WERI-Rb-1 (cell line): ENCODE data around the gene P2RX2.

Experiments
- DNase-seq: peaks from one replicate; pipeline ENCODE4 v3.0.0-alpha.2; 2020
- H3K27ac ChIP-seq: fragments of 250-450 bp; sonication (Bioruptor Pico); 2 replicates; pipeline ENCODE4 v1.5.1; 2020; ENCODE audit warnings: mild to moderate bottlenecking, moderate library complexity
- H3K27me3 ChIP-seq: fragments of 250-450 bp; sonication (Bioruptor Pico); 2 replicates; pipeline ENCODE4 v1.5.1; 2021; ENCODE audit warnings: mild to moderate bottlenecking, low read depth, moderate library complexity; ENCODE audit not compliant: insufficient read depth, severe bottlenecking
- H3K36me3 ChIP-seq: fragments of 250-450 bp; sonication (Bioruptor Pico); 2 replicates; pipeline ENCODE4 v1.5.1; 2020; ENCODE audit warnings: mild to moderate bottlenecking, moderate library complexity
- H3K4me3 ChIP-seq: 2 replicates; pipeline ENCODE4 v1.5.1; 2011; ENCODE audit warnings: low read depth, mild to moderate bottlenecking, control low read depth, low read length
- H3K9me3 ChIP-seq: fragments of 250-450 bp; sonication (Bioruptor Pico); 2 replicates; pipeline ENCODE4 v1.5.1; 2021; ENCODE audit warnings: mild to moderate bottlenecking, moderate library complexity; ENCODE audit not compliant: severe bottlenecking
- TF ChIP-seq, protein P1 (sequence below): IDR thresholded peaks from 2 replicates; pipeline ENCODE4 v1.5.1; 2011; ENCODE audit warnings: low read depth, mild to moderate bottlenecking, control low read depth, inconsistent platforms, low read length

The P2RX2 gene

GRCh38 chr12:132623072-132623869 is 4.7 kb downstream of the P2RX2 start:
- Histone ChIP-seq H3K36me3 (peaks cover 46% of the 10 kb centered on the region), H3K9me3 (no peaks in the 10 kb centered on the region), H3K27ac (peak overlapping the region; percentile 16; the same call in 1 of the 2 replicates)

DNA sequence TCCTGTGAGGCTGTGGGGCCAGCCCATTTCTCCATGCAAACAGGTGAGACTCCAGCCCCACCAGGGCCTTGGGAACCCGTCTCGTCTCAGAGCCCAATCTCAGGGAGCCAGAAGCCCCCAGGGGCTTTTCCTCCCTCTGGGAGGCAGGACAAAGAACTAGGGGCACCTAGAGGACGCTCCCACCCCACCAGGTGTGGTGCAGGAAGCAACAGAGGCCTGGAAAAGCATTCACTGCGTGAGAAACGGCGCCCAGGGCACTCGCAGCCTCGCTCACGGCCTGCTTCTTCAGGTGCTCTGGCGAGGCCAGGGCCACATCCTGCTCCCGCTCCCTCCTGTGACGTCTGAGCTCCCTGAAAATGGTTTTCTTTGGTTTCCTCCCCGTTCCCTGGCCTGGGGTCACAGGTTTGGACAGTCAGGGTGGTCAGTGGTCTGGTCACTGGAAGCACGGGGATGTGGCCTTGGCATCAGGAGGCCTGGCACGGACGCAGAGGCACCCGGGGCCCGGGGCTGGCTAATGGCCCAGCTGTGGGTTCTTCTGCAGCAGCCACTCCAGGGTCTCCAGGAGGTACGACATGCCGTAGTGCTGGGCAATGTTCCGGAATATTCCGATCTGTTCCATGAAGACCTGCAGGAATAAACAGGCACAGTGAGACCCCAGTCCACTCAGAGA is 5.7 kb downstream of the P2RX2 start:
- H3K9me3 ChIP-seq = no peaks in the 10 kb centered on the region
- no peaks in the 10 kb centered on the region for H3K27me3 ChIP-seq
- no peak for DNase-seq
- peaks cover 55% of the 10 kb centered on the region for H3K36me3 ChIP-seq
- TF ChIP-seq, protein P1, sequence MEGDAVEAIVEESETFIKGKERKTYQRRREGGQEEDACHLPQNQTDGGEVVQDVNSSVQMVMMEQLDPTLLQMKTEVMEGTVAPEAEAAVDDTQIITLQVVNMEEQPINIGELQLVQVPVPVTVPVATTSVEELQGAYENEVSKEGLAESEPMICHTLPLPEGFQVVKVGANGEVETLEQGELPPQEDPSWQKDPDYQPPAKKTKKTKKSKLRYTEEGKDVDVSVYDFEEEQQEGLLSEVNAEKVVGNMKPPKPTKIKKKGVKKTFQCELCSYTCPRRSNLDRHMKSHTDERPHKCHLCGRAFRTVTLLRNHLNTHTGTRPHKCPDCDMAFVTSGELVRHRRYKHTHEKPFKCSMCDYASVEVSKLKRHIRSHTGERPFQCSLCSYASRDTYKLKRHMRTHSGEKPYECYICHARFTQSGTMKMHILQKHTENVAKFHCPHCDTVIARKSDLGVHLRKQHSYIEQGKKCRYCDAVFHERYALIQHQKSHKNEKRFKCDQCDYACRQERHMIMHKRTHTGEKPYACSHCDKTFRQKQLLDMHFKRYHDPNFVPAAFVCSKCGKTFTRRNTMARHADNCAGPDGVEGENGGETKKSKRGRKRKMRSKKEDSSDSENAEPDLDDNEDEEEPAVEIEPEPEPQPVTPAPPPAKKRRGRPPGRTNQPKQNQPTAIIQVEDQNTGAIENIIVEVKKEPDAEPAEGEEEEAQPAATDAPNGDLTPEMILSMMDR = no peak
- peak overlapping the region; percentile 16; the same call in 1 of the 2 replicates for H3K27ac ChIP-seq
- no peak overlapping the region for H3K4me3 ChIP-seq

More at GRCh38 chr12:132623072-132623869, 4.7 kb downstream of the P2RX2 start:
- Histone ChIP-seq H3K27me3 (no peaks in the 10 kb centered on the region), H3K4me3 (no peak overlapping the region)
- TF ChIP-seq, protein P1 = no peak
- no peak for DNase-seq

DNA sequence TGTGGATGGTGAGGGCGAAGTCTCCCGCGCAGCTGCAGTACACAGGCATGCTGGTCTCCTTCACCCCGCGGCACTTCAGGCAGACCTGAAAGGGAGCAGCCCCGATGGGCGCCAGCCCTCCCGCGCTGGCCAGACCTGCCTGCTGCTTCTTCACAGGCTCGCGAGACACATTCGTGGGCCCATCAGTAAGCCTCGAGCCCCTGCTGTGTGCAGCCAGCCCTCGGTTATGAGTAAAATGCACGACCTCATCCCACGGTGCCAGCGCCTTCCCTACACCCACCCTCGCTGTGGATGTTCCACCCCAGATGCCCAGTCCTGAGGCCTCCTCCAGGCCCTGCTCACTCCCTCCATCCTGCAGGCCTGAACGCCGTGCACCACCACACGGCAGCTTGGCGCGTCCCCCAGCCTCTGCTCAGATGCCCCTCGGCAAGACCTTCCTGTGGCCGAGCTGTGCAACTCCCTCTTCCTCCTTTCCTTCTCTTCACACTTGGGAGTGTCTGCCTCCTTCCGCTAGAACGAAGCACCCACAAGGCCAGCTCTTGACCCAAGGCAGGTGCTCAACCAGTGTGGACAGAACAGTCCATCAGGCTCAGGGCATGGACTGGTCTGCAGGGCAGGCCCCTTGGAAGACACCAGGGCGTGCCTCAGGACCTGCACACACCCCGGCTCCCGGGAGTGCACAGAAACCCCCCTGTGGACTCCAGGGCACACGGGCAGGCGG is 6.5 kb downstream of the P2RX2 start:
- Histone ChIP-seq H3K4me3 (no peak overlapping the region), H3K27ac (no peak overlapping the region), H3K27me3 (no peaks in the 10 kb centered on the region), H3K36me3 (peaks cover 63% of the 10 kb centered on the region), H3K9me3 (no peaks in the 10 kb centered on the region)
- TF ChIP-seq, protein P1 = no peak
- DNase-seq = no peak

- no peaks in the 10 kb centered on the region for H3K27me3 ChIP-seq
- peaks cover 71% of the 10 kb centered on the region for H3K36me3 ChIP-seq
- no peak for DNase-seq
- TF ChIP-seq, protein P1 = no peak
- H3K9me3 ChIP-seq = no peaks in the 10 kb centered on the region
- H3K27ac ChIP-seq = no peak overlapping the region
- no peak overlapping the region for H3K4me3 ChIP-seq
These were observed 7.3 kb downstream of the P2RX2 start for GRCh38 chr12:132625731-132626430.

GRCh38 chr12:132629330-132629729 is 10.8 kb downstream of the P2RX2 start:
- H3K27me3 ChIP-seq = no peaks in the 10 kb centered on the region
- peaks cover 89% of the 10 kb centered on the region for H3K36me3 ChIP-seq
- DNase-seq = no peak
- TF ChIP-seq, protein P1 = no peak
- H3K4me3 ChIP-seq = no peak overlapping the region
- no peak overlapping the region for H3K27ac ChIP-seq
- no peaks in the 10 kb centered on the region for H3K9me3 ChIP-seq
